Tibial artery (tissue), 4 donors: Measurements from ENCODE around the gene KCNQ1.
A peak's percentile ranks its signal among the peaks of the same experiment; 100 is the strongest.

Source experiments
- DNase-seq, 2 donors: peaks; one replicate each; pipeline ENCODE4 v3.0.0-alpha.2; 2019
- H3K27ac ChIP-seq, 2 donors: fragments of 200-600 bp; sonication (generic) in 1 of 2; 1 replicate in 1 of 2; 2 replicates in 1 of 2; pipeline ENCODE4 v1.5.1; 2018 to 2019; ENCODE audit warnings: mild to moderate bottlenecking in 1 of 2
- H3K27me3 ChIP-seq, 2 donors: fragments of 200-600 bp; sonication (generic) in 1 of 2; one replicate each; pipeline versions ENCODE4 v1.5.1 to v1.6.0; 2016 to 2019
- H3K36me3 ChIP-seq, 3 donors: fragments of 200-600 bp; sonication (generic) in 2 of 3; one replicate each; pipeline ENCODE4 v1.5.1; 2016 to 2019; ENCODE audit warnings: mild to moderate bottlenecking in 2 of 3
- H3K4me1 ChIP-seq, 4 donors: fragments of 200-600 bp; sonication (generic) in 2 of 4; 1 replicate in 3 of 4; 2 replicates in 1 of 4; pipeline ENCODE4 v1.5.1; 2016 to 2019
- H3K4me3 ChIP-seq, 2 donors: fragments of 200-600 bp; sonication (generic) in 1 of 2; 1 replicate in 1 of 2; 2 replicates in 1 of 2; pipeline ENCODE4 v1.5.1; 2018 to 2019; ENCODE audit warnings: mild to moderate bottlenecking in 2 of 2
- H3K9me3 ChIP-seq, 3 donors: fragments of 200-600 bp; sonication (generic) in 1 of 3; one replicate each; pipeline ENCODE4 v1.5.1; 2016 to 2019
- CTCF ChIP-seq, 2 experiments: fragments of 200-600 bp in 1 of 2; fragments of 450-650 bp in 1 of 2; IDR thresholded peaks; one replicate each; pipeline ENCODE4 v1.5.1; 2017 to 2019; ENCODE audit warnings: antibody characterized with exemption in 2 of 2, mild to moderate bottlenecking in 1 of 2, moderate library complexity in 1 of 2
- intact Hi-C: fragments of 100-400 bp; cut with DNase I; formaldehyde crosslinking; loops from one replicate; pipeline ENCODE4 v1.15.0; 2023; ENCODE audit warnings: low total_unique reads

Gene KCNQ1

GRCh38 chr11:2766166-2766565, 321.4 kb downstream of the KCNQ1 start:
- no peak for TF ChIP-seq CTCF (IDR thresholded peaks at IDR 0.05)
- intact Hi-C loops = no loop called here
- peak in 1 of 2 donors; percentile 15 for DNase-seq
- Histone ChIP-seq H3K27me3 (peaks cover 0 to 6% of the 10 kb centered on the region in 2 donors), H3K9me3 (no peaks in the 10 kb centered on the region), H3K27ac (no peak overlapping the region), H3K4me1 (no peaks in the 10 kb centered on the region), H3K4me3 (no peak overlapping the region), H3K36me3 (no peaks in the 10 kb centered on the region)

DNA sequence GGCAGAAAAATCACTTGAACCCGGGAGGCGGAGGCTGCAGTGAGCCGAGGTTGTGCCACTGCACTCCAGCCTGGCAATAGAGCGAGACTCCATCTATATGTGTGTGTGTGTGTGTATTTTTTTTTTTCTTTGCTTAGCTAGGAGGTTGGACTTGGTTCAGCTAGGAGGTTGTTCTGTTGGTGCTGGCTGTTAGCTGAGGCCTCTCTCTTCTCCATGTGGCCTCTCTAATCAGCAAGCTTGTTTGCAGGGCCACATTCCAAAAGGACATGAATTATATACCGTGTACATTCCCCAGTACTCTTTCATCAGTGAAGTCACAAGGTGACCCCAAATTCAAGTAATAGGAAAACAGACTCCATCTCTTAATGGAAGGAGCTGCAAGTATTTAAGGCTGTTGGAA, 322.3 kb downstream of the KCNQ1 start:
- no peak for DNase-seq
- TF ChIP-seq CTCF (IDR thresholded peaks at IDR 0.05) = no peak
- Histone ChIP-seq H3K36me3 (no peaks in the 10 kb centered on the region), H3K4me1 (no peaks in the 10 kb centered on the region), H3K4me3 (no peak overlapping the region), H3K27ac (no peak overlapping the region), H3K9me3 (no peaks in the 10 kb centered on the region), H3K27me3 (peaks cover 0 to 6% of the 10 kb centered on the region in 2 donors)
- intact Hi-C loops = no loop called here

DNA sequence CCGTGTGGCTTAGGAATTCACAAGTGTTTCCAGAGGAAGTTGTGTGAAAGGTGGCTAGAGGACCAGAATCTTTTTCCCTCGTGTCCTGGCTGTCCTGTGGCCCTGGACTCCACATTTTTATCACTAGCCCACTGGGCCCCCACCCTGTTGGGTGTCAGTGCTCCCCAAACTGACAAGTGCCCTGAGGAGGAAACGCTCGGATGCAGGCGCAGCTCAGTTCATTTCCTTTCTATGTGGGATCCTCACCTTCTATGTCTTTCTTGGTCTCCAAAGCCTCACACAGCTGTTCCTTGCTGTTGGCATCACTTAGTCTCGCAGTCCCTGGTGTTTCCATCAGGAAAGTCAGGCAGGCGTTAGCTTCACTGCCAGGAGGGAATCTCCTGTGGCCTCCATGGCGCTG, 323.0 kb downstream of the KCNQ1 start:
- no peak overlapping the region for H3K4me3 ChIP-seq
- no peaks in the 10 kb centered on the region for H3K9me3 ChIP-seq
- no peaks in the 10 kb centered on the region for H3K36me3 ChIP-seq
- intact Hi-C loops = no loop called here
- no peak for DNase-seq
- TF ChIP-seq CTCF (IDR thresholded peaks at IDR 0.05) = no peak
- H3K27me3 ChIP-seq = peaks cover 0 to 6% of the 10 kb centered on the region in 2 donors
- H3K4me1 ChIP-seq = no peaks in the 10 kb centered on the region
- no peak overlapping the region for H3K27ac ChIP-seq

DNA sequence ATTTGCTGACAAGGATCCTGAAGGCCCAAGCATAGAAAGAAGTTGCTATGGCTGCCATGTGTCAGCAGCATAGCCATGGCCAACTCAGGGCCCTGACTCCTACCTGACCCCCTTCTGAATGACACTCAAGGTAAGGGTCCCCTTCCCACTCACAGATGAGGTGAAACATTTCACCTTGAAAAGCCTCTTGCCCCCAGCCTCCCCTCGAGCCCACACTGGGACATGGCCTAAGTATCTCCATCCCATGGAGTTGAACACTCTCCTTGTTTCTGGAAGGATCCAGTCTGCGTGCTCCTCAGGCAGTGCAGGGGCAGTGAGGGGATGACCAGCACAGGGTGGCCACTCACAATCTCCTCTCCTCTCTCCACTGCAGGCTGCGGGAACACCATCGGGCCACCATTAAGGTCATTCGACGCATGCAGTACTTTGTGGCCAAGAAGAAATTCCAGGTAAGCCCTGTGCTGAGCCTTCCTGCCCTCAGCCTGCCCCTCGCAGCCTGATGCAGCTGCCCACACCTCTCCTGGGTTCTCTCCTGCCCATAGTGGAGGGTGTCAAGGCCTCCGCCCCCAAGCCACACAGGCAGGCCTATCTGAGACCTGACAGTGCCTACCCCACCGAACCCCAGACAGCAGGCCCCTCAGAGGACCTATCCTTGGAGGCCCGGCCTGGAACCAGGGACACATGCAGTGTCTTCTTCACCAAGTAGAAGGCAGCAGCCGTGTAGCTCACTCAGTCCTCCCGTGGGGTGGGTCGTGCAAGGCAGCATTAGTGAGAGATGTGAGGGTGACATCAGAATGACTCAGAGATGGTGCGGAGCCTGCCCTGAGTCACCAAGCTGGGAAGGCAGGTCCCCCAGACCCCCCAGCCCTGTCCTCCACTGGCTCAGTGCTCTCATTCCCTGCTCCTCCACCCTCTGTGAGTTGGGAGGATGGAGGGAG, 323.9 kb downstream of the KCNQ1 start:
- no peak for DNase-seq
- no peaks in the 10 kb centered on the region for H3K4me1 ChIP-seq
- peaks cover 0 to 6% of the 10 kb centered on the region in 2 donors for H3K27me3 ChIP-seq
- H3K36me3 ChIP-seq = no peaks in the 10 kb centered on the region
- TF ChIP-seq CTCF (IDR thresholded peaks at IDR 0.05) = no peak
- intact Hi-C loops = no loop called here
- H3K9me3 ChIP-seq = no peaks in the 10 kb centered on the region
- no peak overlapping the region for H3K27ac ChIP-seq
- H3K4me3 ChIP-seq = no peak overlapping the region

GRCh38 chr11:2769409-2770095, 324.7 kb downstream of the KCNQ1 start:
- Histone ChIP-seq H3K9me3 (no peaks in the 10 kb centered on the region), H3K4me3 (no peak overlapping the region), H3K36me3 (no peaks in the 10 kb centered on the region), H3K27me3 (peaks cover 0 to 6% of the 10 kb centered on the region in 2 donors), H3K27ac (no peak overlapping the region), H3K4me1 (no peaks in the 10 kb centered on the region)
- no peak for TF ChIP-seq CTCF (IDR thresholded peaks at IDR 0.05)
- DNase-seq = no peak
- intact Hi-C loops = loop anchor here (10.0 kb wide), 1 partner anchor 455 kb away; no protein-coding TSS in a partner anchor
